ENCODE data around the gene KNG1. TPM values are rescaled to one million over a fixed set of nuclear protein-coding genes. Genes with fewer than 3 reads are reported as not detected.
A peak's percentile ranks its signal among the peaks of the same experiment; 100 is the strongest.

Gene KNG1
- total and polyA plus RNA-seq, 10 of the 15 experiments (the other 5 are each of a cell fraction or from before 2014, with no cell fraction given), result 0.21 TPM; not detected in 9

DNA sequence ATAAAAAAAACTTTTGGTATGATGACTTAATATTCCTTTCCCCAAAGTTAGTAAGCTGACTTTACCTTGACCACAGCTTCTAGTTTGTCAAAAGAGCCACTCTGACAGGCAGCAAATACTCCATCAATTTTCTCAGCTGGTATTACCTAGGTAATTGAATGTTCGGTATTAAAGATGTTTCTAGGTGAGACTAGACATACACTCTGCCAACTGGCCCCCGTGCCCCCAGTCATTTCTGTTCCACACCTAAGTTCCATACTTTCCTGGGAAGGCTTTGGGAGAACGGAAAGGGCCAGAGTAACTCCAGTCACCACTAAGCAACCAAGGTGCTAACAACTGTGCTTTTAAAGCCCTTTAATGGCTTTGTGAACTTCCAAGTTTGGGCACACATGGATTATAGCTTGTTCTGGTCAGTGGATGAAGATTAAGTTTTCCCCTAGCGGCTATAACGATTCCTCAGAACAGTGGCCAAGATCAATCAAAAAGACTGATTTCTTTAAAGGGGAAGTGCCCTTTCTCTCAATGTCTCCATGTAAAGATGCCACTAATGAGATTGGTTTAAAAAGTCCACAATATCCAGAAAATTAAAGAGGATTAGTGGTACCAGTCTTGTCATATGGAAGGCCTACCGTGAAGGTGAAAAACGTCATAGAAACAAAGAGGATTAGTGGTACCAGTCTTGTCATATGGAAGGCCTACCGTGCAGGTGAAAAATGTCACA lies 73.3 kb downstream of the KNG1 start (continued):
- TF ChIP-seq TCF12 (IDR thresholded peaks at IDR 0.05; ENCODE audit: low read depth, low read length), result no peak
- no peak for TF ChIP-seq STAT3 (IDR thresholded peaks at IDR 0.05; ENCODE audit: low read depth, low read length)
- no peak for TF ChIP-seq CHD2 (IDR thresholded peaks at IDR 0.05; ENCODE audit: borderline replicate concordance, low read depth, low read length)
- TF ChIP-seq E2F8 (IDR thresholded peaks at IDR 0.05; ENCODE audit: low read depth, partially characterized antibody), result peak; percentile 14
- TF ChIP-seq, protein P1, sequence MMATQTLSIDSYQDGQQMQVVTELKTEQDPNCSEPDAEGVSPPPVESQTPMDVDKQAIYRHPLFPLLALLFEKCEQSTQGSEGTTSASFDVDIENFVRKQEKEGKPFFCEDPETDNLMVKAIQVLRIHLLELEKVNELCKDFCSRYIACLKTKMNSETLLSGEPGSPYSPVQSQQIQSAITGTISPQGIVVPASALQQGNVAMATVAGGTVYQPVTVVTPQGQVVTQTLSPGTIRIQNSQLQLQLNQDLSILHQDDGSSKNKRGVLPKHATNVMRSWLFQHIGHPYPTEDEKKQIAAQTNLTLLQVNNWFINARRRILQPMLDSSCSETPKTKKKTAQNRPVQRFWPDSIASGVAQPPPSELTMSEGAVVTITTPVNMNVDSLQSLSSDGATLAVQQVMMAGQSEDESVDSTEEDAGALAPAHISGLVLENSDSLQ (IDR thresholded peaks at IDR 0.05), result no peak
- no peak for TF ChIP-seq RELA (IDR thresholded peaks at IDR 0.05; ENCODE audit: borderline replicate concordance, partially characterized antibody)
- no peak for TF ChIP-seq NBN (IDR thresholded peaks at IDR 0.05)
- TF ChIP-seq FOS (IDR thresholded peaks at IDR 0.05; ENCODE audit: borderline replicate concordance, extremely low read depth, insufficient read length), result no peak
- TF ChIP-seq SMAD5 (IDR thresholded peaks at IDR 0.05; ENCODE audit: low read depth), result peak; percentile 80; the same call in 1 of the 2 replicates
- TF ChIP-seq ZNF274 (IDR thresholded peaks at IDR 0.05; ENCODE audit: insufficient read depth, insufficient read length), result no peak
- no peak for TF ChIP-seq EED (IDR thresholded peaks at IDR 0.05; ENCODE audit: low read depth)
- TF ChIP-seq, protein P2, sequence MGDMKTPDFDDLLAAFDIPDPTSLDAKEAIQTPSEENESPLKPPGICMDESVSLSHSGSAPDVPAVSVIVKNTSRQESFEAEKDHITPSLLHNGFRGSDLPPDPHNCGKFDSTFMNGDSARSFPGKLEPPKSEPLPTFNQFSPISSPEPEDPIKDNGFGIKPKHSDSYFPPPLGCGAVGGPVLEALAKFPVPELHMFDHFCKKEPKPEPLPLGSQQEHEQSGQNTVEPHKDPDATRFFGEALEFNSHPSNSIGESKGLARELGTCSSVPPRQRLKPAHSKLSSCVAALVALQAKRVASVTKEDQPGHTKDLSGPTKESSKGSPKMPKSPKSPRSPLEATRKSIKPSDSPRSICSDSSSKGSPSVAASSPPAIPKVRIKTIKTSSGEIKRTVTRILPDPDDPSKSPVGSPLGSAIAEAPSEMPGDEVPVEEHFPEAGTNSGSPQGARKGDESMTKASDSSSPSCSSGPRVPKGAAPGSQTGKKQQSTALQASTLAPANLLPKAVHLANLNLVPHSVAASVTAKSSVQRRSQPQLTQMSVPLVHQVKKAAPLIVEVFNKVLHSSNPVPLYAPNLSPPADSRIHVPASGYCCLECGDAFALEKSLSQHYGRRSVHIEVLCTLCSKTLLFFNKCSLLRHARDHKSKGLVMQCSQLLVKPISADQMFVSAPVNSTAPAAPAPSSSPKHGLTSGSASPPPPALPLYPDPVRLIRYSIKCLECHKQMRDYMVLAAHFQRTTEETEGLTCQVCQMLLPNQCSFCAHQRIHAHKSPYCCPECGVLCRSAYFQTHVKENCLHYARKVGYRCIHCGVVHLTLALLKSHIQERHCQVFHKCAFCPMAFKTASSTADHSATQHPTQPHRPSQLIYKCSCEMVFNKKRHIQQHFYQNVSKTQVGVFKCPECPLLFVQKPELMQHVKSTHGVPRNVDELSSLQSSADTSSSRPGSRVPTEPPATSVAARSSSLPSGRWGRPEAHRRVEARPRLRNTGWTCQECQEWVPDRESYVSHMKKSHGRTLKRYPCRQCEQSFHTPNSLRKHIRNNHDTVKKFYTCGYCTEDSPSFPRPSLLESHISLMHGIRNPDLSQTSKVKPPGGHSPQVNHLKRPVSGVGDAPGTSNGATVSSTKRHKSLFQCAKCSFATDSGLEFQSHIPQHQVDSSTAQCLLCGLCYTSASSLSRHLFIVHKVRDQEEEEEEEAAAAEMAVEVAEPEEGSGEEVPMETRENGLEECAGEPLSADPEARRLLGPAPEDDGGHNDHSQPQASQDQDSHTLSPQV (IDR thresholded peaks at IDR 0.05), result no peak
- TF ChIP-seq POLR2AphosphoS5 (IDR thresholded peaks at IDR 0.05; ENCODE audit: low read length), result peak; percentile 95
- no peak for TF ChIP-seq RAD51 (IDR thresholded peaks at IDR 0.05)
- TF ChIP-seq CHD4 (IDR thresholded peaks at IDR 0.05), result no peak
- TF ChIP-seq EP300 (IDR thresholded peaks at IDR 0.05; ENCODE audit: borderline replicate concordance in 1 of 2, control insufficient read depth in 1 of 2, low read depth in 2 of 2, low read length in 2 of 2), result no peak
- no peak for TF ChIP-seq REST (IDR thresholded peaks at IDR 0.05; ENCODE audit: low read depth, low read length)
- no peak for TF ChIP-seq RBBP5 (conservative IDR thresholded peaks at IDR 0.05)
- no peak for TF ChIP-seq HDGF (IDR thresholded peaks at IDR 0.05)
- TF ChIP-seq POU2F2 (IDR thresholded peaks at IDR 0.05; ENCODE audit: borderline replicate concordance, low read depth, low read length), result no peak

All from GM12878 (cell line).